ENCODE measurements around the gene NEMF.
"Not testable (repeated sequence)": the region's sequence is repeated elsewhere in the genome, so short reads cannot be mapped to it uniquely, and the experiment has no call there.

NEMF gene

DNA sequence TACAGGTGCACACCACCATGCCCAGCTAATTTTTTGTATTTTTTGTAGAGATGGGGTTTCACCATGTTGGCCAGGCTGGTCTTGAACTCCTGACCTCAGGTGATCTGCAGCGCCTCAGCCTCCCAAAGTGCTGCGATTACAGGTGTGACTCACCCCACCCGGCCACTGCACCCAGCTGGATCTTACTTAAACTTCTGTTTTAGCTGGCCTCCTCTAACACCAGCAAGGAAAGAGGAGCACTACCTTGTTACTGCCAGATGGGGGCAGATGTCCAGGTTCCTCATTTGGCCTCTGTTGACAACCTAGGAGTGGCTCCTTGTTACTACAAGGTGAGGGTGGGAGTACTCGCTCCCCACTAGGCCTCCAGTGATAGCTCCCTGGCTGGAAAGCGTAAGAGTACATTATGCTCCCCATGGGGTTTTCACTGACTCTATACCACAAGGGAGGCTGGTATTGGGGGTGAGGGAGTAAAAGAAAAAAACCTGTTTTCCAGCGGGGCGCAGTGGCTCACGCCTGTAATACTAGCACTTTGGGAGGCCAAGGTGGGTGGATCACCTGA is 27.1 kb upstream of the NEMF start:
- DNase-seq, result peak; percentile 39

GRCh38 chr14:49876563-49877127 is 24.1 kb upstream of the NEMF start:
- no peak for DNase-seq

- DNase-seq, result no peak
Observed at GRCh38 chr14:49875640-49876198, 23.1 kb upstream of the NEMF start.

DNA sequence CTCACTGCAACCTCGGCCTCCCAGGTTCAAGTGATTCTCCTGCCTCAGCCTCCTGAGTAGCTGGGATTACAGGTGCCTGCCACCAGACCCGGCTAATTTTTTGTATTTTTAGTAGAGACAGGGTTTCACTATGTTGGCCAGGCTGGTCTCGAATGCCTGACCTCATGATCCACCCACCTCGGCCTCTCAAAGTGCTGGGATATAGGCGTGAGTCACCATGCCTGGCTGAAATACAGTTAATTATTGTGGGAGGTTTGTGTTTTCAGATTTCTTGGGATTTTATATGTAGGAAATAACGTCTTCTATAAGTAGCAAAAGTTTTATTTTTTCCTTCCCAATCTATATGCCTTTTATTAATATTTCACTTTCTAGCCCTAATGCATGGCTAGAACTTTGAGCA is 21.0 kb upstream of the NEMF start:
- DNase-seq, result not testable (repeated sequence)

- no peak for DNase-seq
Observed at GRCh38 chr14:49870908-49871307, 18.3 kb upstream of the NEMF start.

DNA sequence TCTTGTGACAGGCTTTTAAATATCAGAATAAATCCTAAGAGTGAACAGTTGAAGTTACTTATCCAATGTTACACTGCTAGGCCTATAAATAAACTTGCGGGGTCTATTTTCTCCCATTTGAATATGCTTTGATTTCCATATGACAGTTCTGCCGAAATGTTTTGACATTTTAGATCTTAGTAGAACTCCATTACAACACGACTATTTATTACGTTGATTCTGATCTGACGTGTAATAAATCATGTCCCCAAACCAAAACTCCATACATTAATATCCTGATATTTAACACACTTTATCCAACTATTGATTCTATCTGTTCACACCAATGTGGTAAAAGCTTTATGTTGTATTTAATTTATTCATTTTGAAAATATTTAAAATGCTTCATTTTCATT is 16.1 kb upstream of the NEMF start:
- DNase-seq, result no peak

DNA sequence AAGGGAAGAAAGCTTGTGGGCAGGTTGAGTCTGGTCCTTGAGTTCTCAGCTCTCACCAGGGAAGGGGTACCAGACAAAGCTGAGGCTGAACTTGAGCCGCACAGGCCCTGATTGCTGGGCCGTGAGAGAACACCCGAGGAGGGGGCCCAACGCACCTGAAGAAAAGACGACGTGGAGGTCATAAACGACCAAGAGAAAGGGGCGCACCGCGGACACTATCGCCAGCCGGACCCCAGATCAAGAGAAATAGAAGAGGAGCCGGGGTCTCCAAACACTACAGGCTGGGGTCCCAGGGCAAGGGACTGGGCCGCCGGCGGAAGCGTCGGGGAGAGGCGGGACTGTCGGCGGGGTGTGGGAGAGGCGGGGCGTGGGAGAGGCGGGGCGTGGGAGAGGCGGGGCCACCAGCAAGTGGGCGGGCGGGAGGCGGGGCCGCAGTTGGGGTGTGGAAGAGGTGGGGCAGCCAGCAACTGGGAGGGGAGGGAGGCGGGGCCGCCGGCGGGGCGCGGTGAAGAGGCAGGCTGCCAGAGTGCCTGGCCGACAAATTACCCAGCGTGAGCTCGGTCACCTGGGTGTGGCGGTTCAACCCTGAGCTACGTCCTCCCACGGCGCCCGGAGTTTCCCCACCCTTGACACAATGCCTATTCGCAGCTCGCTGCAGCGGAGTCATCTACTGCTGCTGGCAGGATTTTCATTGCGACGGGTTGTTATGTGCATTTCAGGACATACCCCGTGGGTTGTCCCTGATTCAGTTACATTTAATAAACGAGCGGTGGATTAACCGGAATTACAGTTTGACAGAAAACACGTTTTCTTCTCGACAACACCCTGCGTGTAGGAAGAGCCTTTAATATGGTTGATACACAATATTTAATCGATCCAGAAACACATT is 15.5 kb upstream of the NEMF start:
- peak; percentile 53 for DNase-seq

- no peak for DNase-seq
Observed at GRCh38 chr14:49865431-49865859, 12.9 kb upstream of the NEMF start.

DNA sequence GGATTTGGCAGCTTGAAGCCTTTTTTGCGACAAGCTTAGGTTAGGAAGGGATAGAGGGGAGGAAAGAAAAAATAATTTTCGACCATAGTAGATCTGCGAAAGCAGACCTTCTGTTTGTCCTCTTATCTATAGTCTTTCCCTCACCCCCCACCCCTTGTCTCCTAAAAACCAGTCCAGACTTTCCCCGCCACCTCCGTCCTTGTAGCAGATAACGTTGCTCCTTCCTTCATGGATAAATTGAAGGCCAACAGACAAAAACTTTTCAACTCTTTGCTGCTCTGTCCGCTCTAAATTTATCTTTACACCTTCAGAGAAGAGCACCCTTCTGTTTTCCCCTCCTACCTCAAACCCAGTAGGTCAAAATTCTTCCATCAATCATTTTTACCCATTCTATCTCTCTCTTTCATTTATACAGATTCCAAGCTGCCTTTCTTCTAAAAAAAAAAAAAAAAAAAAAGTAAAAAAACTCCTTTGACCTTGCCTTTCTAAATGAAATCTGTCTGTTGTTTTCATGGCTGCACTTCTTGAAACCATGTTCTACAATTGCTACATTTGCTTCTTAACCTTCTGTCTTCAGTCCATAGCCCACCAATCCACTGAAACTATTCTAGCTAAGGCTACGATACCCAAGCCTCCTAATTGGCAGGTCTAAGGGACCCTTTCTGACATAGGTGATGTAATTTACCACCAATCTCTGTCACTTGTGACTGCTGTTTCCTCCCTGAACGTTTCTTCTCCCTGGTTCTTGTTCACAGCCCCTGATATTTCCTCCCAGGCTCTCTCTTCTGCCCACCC is 11.1 kb upstream of the NEMF start:
- no peak for DNase-seq

DNA sequence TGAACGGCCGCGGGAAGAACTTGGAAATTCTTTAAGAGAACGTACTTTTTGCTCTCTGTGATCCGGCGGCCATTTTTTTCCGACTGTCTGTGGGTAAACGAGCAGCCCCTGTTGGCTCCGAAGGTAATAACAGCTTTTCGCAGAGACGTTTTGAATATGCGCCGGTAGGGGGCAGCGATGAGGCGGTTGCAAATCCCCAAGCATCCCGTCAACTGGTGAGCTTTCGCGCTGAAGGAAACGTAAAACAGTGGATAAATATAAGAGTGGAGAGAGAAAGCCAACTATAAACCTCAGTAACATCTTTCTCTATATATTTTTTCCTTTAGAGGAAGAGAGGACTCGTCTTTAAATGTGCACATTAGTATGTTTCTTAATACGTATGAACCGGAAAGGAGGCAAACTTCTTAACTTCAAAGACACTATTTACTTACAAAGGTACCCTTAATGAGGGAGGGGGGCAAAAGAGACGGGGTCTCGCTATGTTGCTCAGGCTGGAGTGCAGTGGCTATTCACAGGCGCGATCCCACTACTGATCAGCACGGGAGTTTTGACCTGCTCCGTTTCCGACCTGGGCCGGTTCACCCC is 9.6 kb upstream of the NEMF start:
- no peak for DNase-seq

GRCh38 chr14:49861699-49862088 is 9.1 kb upstream of the NEMF start:
- no peak for DNase-seq

DNA sequence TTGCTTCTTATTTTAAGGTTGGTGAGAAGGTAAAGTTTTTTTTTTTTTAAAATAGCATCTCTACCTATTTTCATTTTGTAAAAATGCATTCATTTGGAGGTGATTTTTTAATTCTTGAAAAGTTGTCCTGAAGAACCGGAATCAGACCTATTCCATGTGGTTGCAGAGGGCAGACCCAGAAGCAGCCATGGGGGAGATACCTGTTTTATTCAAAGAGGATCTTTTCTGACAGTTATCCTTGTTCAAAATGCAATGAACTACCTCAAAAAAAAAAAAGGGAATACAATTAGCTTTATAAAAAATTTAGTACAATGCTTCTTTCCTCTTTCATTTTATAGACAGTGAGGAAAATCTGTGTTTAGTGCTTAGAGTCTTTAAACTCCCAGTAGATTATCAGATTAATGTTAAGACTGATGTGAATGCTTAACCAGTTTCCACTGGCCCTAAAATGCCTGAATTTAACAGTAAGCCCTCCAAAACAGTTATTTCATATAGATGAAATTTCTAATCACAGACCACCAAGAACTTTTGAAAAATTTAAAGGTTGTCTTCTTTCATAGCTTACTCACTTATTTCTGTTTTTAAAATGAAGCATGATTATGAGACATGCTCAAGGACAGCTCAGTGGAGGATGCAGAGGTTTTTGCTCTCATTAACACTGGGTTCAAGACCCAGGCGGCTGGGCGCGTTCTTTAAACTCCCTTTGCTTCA is 8.6 kb upstream of the NEMF start:
- DNase-seq, result no peak

DNA sequence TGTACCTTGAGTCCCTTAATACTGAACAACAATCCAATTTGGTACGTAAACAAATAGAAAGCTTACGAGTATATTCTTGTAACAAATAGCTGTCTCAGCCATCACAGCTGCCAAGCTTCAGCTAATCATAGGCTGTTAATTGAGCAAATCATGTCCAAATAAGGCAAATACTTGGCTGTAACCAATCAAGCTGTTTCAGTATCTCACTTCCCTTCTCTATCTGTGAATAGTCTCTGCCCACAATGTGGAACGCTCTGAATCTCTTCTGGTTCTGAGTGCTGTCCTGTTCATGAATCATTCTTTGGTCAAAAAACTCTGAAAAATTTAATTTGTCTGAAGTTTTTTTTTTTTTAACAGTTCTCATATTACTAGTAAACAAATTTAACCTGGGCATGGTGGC is 5.8 kb upstream of the NEMF start:
- DNase-seq, result no peak

- no peak for DNase-seq
Observed at GRCh38 chr14:49857427-49858003, 4.9 kb upstream of the NEMF start.

DNA sequence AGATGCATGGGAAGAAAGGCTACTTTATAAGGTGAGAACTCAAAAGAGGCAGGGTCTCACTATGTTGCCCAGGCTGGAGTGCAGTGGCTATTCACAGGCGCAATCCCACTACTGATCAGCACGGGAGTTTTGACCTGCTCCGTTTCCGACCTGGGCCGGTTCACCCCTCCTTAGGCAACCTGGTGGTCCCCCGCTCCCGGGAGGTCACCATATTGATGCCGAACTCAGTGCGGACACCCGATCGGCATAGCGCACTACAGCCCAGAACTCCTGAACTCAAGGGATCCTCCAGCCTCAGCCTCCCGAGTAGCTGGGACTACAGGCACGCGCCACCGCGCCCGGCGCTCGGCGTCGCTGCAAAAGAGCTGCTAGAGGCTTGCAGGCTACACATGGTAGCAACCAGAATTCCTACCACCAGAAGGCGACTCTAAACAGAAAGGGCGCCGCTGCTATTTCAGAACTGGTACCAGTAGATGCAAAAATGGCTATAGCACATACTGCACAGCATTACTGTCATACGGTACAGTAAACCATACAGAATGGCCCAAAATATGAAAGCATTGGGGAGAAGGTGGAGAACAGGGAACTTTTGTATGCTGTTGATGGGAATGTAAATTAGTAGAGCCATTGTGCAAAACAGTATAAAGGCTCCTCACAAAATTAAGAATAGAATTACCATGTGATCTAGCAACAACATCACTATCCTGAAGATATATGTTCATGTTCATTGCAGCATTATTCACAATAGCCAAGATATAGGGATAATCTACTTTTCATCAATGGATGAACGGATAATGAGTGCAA is 1.2 kb upstream of the NEMF start:
- DNase-seq, result no peak

DNA sequence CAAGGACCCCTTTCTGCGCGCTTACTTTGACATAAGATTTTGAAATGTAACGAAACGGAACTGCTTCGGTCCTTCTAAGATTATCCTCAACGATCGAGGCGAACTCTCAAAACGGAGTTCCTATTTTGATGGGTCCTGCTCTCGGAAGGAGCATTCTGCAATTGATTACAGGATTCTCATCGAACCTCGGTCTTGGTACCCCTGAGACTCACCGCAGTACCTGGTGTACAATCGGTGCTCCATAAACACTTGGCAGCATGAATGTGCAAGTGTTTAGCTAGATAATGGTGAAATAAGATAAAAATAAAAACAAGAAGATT is 530 bp upstream of the NEMF start:
- no peak for DNase-seq

GRCh38 chr14:49851813-49852212 is 775 bp downstream of the NEMF start:
- DNase-seq, result no peak

- DNase-seq, result no peak
Observed at GRCh38 chr14:49849213-49849847, 3.3 kb downstream of the NEMF start.

GRCh38 chr14:49828640-49829039 is 23.9 kb downstream of the NEMF start:
- no peak for DNase-seq

GRCh38 chr14:49820176-49820575 is 32.4 kb downstream of the NEMF start:
- no peak for DNase-seq

DNA sequence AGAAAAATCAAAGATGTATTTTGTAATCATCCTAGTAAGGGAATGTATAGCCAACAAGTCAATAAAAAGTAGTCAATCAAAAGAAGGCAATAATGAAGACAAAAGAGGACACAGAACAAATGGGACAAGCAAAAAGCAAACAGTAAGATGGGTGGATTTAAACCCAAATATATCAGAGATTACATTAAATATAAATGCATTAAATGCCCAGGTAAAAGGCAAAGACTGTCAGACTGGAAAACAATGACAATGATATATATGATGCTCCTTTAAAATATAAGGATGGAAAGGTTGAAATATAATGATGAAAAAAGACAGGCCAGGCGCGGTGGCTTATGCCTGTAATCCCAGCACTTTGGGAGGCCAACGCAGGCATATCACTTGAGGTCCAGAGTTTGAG is 35.7 kb downstream of the NEMF start:
- DNase-seq, result no peak

All from 8988T (cell line).